ENCODE data around the gene ITPK1. TPM values are rescaled to one million over a fixed set of nuclear protein-coding genes. Genes with fewer than 3 reads are reported as not detected.

Gene ITPK1
- polyA plus RNA-seq, 1 of the 3 experiments (the other 2 are of a cell fraction) = 23.2 TPM

GRCh38 chr14:93091666-93092065, 24.1 kb downstream of the ITPK1 start:
- Histone ChIP-seq H4K20me1 (ENCODE audit: insufficient read depth) (peaks cover 8% of the 10 kb centered on the region; the same call in 1 of the 2 replicates), H3K9ac (no peak overlapping the region), H3K4me1 (ENCODE audit: control insufficient read depth in 1 of 2, insufficient read depth in 2 of 2, low read depth in 1 of 2, low read length in 1 of 2) (peaks cover 0 to 70% of the 10 kb centered on the region in 2 experiments; a peak in 3 of 4 replicates), H3K79me2 (ENCODE audit: insufficient read depth) (no peaks in the 10 kb centered on the region), H3K36me3 (replicated peaks in 1 of 2; ENCODE audit: control insufficient read depth in 1 of 2, insufficient read depth in 2 of 2, low read length in 1 of 2) (no peaks in the 10 kb centered on the region), H2AFZ (ENCODE audit: low read depth) (no peak overlapping the region), H3F3A (replicated peaks; ENCODE audit: insufficient read depth) (no peaks in the 10 kb centered on the region), H3K9me3 (no peaks in the 10 kb centered on the region), H3K4me2 (no peak overlapping the region), H3K27me3 (ENCODE audit: insufficient read depth) (no peaks in the 10 kb centered on the region), H3K9me2 (no peaks in the 10 kb centered on the region), H3K4me3 (ENCODE audit: low read depth in 2 of 2, low read length in 1 of 2) (no peak overlapping the region), H3K27ac (ENCODE audit: low read depth in 2 of 2, low read length in 1 of 2) (peak overlapping the region in 1 of 2 experiments; percentile 98; a peak in 2 of 4 replicates)
- DNase-seq = no peak
- ChIA-PET POLR2A (interaction anchor here (0.7 to 1.1 kb wide), 3 partner anchors 24 to 169 kb away, joined by 3 to 4 read pairs (median 4); partner anchors contain the start of genes CHGA and ITPK1), CTCF (interaction anchor here (1.1 to 1.6 kb wide), 8 partner anchors 13 to 138 kb away, joined by 3 to 15 read pairs (median 3); no protein-coding TSS in a partner anchor)
- TF ChIP-seq MAX (IDR thresholded peaks at IDR 0.05; ENCODE audit: low read depth) (no peak), SIN3A (IDR thresholded peaks at IDR 0.05; ENCODE audit: borderline replicate concordance, low read depth, low read length) (no peak), POLR2AphosphoS5 (IDR thresholded peaks at IDR 0.05; ENCODE audit: low read depth, low read length) (no peak), RAD21 (IDR thresholded peaks at IDR 0.05; ENCODE audit: low read length) (no peak), RCOR1 (IDR thresholded peaks at IDR 0.05; ENCODE audit: low read length) (no peak), ELF1 (IDR thresholded peaks at IDR 0.05) (no peak), TAF1 (IDR thresholded peaks at IDR 0.05; ENCODE audit: borderline replicate concordance, low read depth, low read length) (no peak), RXRA (IDR thresholded peaks at IDR 0.05; ENCODE audit: borderline replicate concordance, low read depth) (no peak), EZH2phosphoT487 (IDR thresholded peaks at IDR 0.05; ENCODE audit: borderline replicate concordance, low read depth) (no peak), IRF3 (IDR thresholded peaks at IDR 0.05; ENCODE audit: low read depth, low read length) (no peak), YY1 (IDR thresholded peaks at IDR 0.05; ENCODE audit: low read depth) (no peak), TCF12 (IDR thresholded peaks at IDR 0.05) (no peak)
- TF ChIP-seq, protein P1, sequence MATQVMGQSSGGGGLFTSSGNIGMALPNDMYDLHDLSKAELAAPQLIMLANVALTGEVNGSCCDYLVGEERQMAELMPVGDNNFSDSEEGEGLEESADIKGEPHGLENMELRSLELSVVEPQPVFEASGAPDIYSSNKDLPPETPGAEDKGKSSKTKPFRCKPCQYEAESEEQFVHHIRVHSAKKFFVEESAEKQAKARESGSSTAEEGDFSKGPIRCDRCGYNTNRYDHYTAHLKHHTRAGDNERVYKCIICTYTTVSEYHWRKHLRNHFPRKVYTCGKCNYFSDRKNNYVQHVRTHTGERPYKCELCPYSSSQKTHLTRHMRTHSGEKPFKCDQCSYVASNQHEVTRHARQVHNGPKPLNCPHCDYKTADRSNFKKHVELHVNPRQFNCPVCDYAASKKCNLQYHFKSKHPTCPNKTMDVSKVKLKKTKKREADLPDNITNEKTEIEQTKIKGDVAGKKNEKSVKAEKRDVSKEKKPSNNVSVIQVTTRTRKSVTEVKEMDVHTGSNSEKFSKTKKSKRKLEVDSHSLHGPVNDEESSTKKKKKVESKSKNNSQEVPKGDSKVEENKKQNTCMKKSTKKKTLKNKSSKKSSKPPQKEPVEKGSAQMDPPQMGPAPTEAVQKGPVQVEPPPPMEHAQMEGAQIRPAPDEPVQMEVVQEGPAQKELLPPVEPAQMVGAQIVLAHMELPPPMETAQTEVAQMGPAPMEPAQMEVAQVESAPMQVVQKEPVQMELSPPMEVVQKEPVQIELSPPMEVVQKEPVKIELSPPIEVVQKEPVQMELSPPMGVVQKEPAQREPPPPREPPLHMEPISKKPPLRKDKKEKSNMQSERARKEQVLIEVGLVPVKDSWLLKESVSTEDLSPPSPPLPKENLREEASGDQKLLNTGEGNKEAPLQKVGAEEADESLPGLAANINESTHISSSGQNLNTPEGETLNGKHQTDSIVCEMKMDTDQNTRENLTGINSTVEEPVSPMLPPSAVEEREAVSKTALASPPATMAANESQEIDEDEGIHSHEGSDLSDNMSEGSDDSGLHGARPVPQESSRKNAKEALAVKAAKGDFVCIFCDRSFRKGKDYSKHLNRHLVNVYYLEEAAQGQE (IDR thresholded peaks at IDR 0.05; ENCODE audit: low read depth, low read length) = no peak
- TF ChIP-seq, protein P2, sequence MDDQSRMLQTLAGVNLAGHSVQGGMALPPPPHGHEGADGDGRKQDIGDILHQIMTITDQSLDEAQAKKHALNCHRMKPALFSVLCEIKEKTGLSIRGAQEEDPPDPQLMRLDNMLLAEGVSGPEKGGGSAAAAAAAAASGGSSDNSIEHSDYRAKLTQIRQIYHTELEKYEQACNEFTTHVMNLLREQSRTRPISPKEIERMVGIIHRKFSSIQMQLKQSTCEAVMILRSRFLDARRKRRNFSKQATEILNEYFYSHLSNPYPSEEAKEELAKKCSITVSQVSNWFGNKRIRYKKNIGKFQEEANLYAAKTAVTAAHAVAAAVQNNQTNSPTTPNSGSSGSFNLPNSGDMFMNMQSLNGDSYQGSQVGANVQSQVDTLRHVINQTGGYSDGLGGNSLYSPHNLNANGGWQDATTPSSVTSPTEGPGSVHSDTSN (IDR thresholded peaks at IDR 0.05) = no peak
- TF ChIP-seq, protein P3, sequence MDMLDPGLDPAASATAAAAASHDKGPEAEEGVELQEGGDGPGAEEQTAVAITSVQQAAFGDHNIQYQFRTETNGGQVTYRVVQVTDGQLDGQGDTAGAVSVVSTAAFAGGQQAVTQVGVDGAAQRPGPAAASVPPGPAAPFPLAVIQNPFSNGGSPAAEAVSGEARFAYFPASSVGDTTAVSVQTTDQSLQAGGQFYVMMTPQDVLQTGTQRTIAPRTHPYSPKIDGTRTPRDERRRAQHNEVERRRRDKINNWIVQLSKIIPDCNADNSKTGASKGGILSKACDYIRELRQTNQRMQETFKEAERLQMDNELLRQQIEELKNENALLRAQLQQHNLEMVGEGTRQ (IDR thresholded peaks at IDR 0.05; ENCODE audit: borderline replicate concordance, low read depth, low read length) = no peak
- WGBS (ENCODE audit: low lambda C conversion rate) = 91% methylated on average over 4 of the region's 8 CpGs

Measured in SK-N-SH (cell line).